Fibroblast of skin of right quadriceps (primary cell): ENCODE measurements around the gene ROBO1.

Experiments used
- DNase-seq: peaks from one replicate; pipeline ENCODE4 v3.0.0-alpha.2; 2013

The ROBO1 gene

GRCh38 chr3:78863306-78864203, 904.2 kb downstream of the ROBO1 start:
- DNase-seq: peak; percentile 18

- DNase-seq: no peak
Observed at GRCh38 chr3:78861156-78861555, 906.6 kb downstream of the ROBO1 start.

GRCh38 chr3:78860567-78860966, 907.2 kb downstream of the ROBO1 start:
- DNase-seq: no peak

- no peak for DNase-seq
Observed at GRCh38 chr3:78858910-78859309, 908.9 kb downstream of the ROBO1 start.

GRCh38 chr3:78858174-78858573, 909.6 kb downstream of the ROBO1 start:
- no peak for DNase-seq

- peak; percentile 29 for DNase-seq
Observed at GRCh38 chr3:78857494-78858111, 910.2 kb downstream of the ROBO1 start.

- no peak for DNase-seq
Observed at GRCh38 chr3:78856164-78856563, 911.6 kb downstream of the ROBO1 start.

GRCh38 chr3:78855190-78855589, 912.6 kb downstream of the ROBO1 start:
- no peak for DNase-seq

- no peak for DNase-seq
Observed at GRCh38 chr3:78848392-78849288, 919.2 kb downstream of the ROBO1 start.

- no peak for DNase-seq
Observed at GRCh38 chr3:78847603-78848002, 920.2 kb downstream of the ROBO1 start.

GRCh38 chr3:78847203-78847602, 920.6 kb downstream of the ROBO1 start:
- DNase-seq: no peak

- peak; percentile 56 for DNase-seq
Observed at GRCh38 chr3:78846718-78847117, 921.1 kb downstream of the ROBO1 start.

GRCh38 chr3:78845605-78846004, 922.2 kb downstream of the ROBO1 start:
- DNase-seq: no peak

- no peak for DNase-seq
Observed at GRCh38 chr3:78844307-78844706, 923.5 kb downstream of the ROBO1 start.

- no peak for DNase-seq
Observed at GRCh38 chr3:78839693-78840092, 928.1 kb downstream of the ROBO1 start.

- DNase-seq: no peak
Observed at GRCh38 chr3:78838362-78838761, 929.4 kb downstream of the ROBO1 start.

GRCh38 chr3:78834910-78835309, 932.9 kb downstream of the ROBO1 start:
- no peak for DNase-seq

- DNase-seq: no peak
Observed at GRCh38 chr3:78832785-78833204, 935.0 kb downstream of the ROBO1 start.

GRCh38 chr3:78831446-78831972, 936.3 kb downstream of the ROBO1 start:
- no peak for DNase-seq

- no peak for DNase-seq
Observed at GRCh38 chr3:78830470-78830869, 937.3 kb downstream of the ROBO1 start.

- DNase-seq: no peak
Observed at GRCh38 chr3:78827618-78828017, 940.2 kb downstream of the ROBO1 start.

- peak; percentile 65 for DNase-seq
Observed at GRCh38 chr3:78825858-78826215, 942.0 kb downstream of the ROBO1 start.
